Keratinocyte (primary cell): ENCODE results near the gene ARFIP1.
"Not testable (repeated sequence)": the region's sequence is repeated elsewhere in the genome, so short reads cannot be mapped to it uniquely, and the experiment has no call there.

Experiments
- CTCF ChIP-seq, 3 experiments: IDR thresholded peaks in 1 of 3; conservative IDR thresholded peaks in 1 of 3; optimal IDR thresholded peaks in 1 of 3; 2 replicates in 2 of 3; 3 replicates in 1 of 3; pipeline versions ENCODE3 to v1.5.1; 2011; ENCODE audit warnings: low read length in 3 of 3, mild to moderate bottlenecking in 3 of 3, moderate library complexity in 2 of 3, control low read depth in 1 of 3, inconsistent platforms in 1 of 3; ENCODE audit not compliant: insufficient read depth in 2 of 3; ENCODE audit errors: extremely low read depth in 1 of 3
- EZH2 ChIP-seq: IDR thresholded peaks from one replicate; pipeline ENCODE4 v1.6.1; 2012; ENCODE audit warnings: inconsistent platforms, mild to moderate bottlenecking, low read length, moderate library complexity

- TF ChIP-seq CTCF (optimal IDR thresholded peaks at IDR 0.05 in 1 of 3, IDR thresholded peaks at IDR 0.05 in 1 of 3, conservative IDR thresholded peaks at IDR 0.05 in 1 of 3; ENCODE audit: extremely low read depth in 1 of 3, insufficient read depth in 2 of 3, low read length in 3 of 3); EZH2: not testable (repeated sequence)
Observed at GRCh38 chr4:152839729-152840128, 60.0 kb downstream of the ARFIP1 start.
